Measurements from ENCODE around the gene SH2D4B.

GRCh38 chr10:80684259-80684658, 146.6 kb downstream of the SH2D4B start:
- TF ChIP-seq PATZ1 (CRISPR knock-in tag; IDR thresholded peaks at IDR 0.05; ENCODE audit: borderline replicate concordance), result no peak
- no peak for TF ChIP-seq TOX (CRISPR knock-in tag; IDR thresholded peaks at IDR 0.05; ENCODE audit: borderline replicate concordance)
- TF ChIP-seq ZNF565 (CRISPR knock-in tag; conservative IDR thresholded peaks at IDR 0.05; ENCODE audit: low read depth), result no peak
- no peak for TF ChIP-seq CREB5 (CRISPR knock-in tag; IDR thresholded peaks at IDR 0.05; ENCODE audit: low read depth)
- no peak for TF ChIP-seq TCF4 (CRISPR knock-in tag; IDR thresholded peaks at IDR 0.05; ENCODE audit: borderline replicate concordance)
- no peak for TF ChIP-seq CSRNP3 (CRISPR knock-in tag; IDR thresholded peaks at IDR 0.05)
- no peak for TF ChIP-seq ZC3H10 (CRISPR knock-in tag; IDR thresholded peaks at IDR 0.05)
- no peak for TF ChIP-seq ZFP3 (CRISPR knock-in tag; IDR thresholded peaks at IDR 0.05)
- TF ChIP-seq ZNF70 (CRISPR knock-in tag; IDR thresholded peaks at IDR 0.05), result no peak
- no peak for TF ChIP-seq OSR1 (CRISPR knock-in tag; IDR thresholded peaks at IDR 0.05)
